Measurements from ENCODE around the gene KRT73.
A peak's percentile ranks its signal among the peaks of the same experiment; 100 is the strongest.
"Not testable (repeated sequence)": the region's sequence is repeated elsewhere in the genome, so short reads cannot be mapped to it uniquely, and the experiment has no call there.

The KRT73 gene

DNA sequence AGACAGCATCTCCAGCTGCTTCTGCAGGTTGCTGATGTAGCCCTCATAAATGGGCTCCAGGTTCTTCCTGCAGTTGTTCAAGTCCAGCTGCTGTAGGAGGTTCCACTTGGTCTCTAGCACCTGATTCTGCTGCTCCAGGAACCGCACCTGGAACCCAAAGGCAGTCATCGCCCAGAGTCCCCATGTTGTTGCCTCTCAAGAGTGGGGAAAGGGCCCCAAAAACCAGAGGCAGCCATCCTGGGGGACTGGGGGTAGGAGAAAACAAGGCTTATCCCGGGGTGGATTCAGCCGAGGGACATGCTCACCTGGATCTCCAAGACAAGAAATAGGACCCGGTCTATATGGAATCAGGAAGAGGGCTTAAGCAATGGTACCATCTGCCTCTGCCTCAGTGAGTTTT, 19.4 kb downstream of the KRT73 start:
- DNase-seq, result no peak

DNA sequence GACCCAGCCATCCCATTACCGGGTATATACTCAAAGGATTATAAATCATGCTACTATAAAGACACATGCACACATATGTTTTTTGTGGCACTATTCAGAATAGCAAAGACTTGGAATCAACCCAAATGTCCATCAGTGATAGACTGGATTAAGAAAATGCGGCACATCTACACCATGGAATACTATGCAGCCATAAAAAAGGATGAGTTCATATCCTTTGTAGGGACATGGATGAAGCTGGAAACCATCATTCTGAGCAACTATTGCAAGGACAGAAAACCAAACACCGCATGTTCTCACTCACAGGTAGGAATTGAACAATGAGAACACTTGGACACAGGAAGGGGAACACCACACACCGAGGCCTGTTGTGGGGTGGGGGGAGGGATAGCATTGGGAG, 24.1 kb downstream of the KRT73 start:
- DNase-seq, result not testable (repeated sequence)

DNA sequence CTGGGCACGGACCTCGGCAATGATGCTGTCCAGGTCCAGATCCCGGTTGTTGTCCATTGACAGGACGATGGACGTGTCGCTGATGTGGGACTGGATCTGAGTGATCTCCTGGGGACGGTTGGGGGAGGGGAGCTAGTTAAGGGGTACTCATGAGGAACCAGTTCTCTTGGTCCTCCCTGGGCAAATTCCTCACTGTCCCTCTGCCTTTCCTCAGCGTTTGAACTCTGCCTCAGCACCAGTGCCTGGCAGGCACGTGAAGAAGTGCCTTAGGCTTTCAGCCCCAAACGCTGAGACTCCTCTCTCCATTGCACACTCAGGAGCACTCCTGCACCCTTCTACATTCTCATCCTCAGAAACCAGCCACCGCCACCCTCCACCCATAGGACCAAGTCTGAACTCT, 26.8 kb downstream of the KRT73 start:
- no peak for DNase-seq

DNA sequence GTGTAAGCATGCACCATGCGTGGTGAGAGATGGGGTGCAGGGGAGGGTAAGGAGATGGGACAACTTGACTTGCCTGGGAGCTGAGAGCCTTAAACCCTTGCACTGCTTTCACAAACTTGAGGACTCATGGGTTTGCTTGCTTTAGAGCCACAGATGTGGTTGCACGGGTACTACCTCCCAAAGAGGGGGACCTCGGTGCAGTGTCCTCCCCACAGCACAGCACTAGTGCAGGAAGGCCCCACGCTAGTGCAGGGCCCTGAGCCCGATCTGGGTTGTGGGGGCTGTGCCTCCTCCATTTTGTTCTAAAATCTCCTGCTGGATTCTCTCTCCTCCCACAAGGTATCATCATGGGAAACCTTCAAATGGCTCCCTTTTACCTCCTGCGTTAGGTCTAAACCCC, 28.3 kb downstream of the KRT73 start:
- DNase-seq, result no peak

DNA sequence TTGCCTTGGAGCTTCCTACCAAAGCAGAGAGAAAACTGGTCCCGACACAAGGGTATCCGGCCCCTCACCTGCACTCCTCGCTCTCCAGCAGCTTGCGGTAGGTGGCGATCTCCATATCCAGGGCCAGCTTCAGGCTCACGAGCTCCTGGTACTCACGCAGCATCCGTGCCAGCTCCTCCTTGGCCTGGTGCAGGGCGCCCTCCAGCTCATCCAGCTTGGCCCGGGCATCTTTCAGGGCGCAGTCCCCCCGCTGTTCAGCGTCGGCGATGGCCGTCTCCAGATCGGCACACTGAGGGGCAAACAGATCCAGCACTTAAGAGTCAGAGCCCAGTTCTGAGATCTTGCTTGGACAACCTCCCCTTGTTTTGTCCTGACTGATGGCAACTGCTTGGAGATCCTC, 30.8 kb downstream of the KRT73 start:
- no peak for DNase-seq

DNA sequence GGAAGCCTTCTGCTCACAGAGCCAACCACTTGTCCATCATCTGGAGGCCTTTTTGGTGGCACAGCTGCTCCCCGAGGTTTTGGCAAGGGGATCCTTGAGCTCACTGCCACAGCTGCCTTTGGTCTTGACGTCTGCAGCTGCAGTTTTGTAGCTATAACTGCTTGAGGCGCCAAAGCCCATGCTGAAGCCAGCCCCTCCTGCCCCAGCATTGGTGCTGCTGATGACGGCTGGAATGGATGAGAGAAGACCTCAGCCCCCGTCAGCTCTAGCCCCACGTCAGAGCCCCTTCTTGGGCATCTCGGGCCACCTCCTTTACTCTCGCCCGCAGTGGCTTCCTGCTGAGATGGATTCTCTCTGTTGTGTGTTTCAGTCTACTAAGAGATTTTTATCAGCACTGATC, 32.4 kb downstream of the KRT73 start:
- DNase-seq, result no peak

DNA sequence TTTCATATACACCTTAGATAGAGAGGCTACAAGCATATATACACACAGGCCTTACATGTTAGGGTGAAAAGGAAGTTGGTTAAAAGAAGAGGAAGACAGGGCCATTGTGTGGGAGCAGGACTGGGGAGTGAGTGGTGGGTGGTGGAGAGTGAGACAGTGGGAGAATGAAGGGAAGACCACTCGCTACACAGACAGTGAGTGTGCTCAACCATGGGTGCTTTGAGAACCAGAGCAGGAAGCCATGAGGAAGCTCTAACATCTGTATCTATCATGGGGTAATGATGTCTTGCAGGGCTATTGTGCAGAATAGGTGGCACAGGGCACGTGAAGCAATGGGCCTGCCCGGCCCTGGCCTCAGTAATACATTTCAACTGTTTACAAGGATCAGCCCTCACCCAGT, 33.3 kb downstream of the KRT73 start:
- no peak for DNase-seq

DNA sequence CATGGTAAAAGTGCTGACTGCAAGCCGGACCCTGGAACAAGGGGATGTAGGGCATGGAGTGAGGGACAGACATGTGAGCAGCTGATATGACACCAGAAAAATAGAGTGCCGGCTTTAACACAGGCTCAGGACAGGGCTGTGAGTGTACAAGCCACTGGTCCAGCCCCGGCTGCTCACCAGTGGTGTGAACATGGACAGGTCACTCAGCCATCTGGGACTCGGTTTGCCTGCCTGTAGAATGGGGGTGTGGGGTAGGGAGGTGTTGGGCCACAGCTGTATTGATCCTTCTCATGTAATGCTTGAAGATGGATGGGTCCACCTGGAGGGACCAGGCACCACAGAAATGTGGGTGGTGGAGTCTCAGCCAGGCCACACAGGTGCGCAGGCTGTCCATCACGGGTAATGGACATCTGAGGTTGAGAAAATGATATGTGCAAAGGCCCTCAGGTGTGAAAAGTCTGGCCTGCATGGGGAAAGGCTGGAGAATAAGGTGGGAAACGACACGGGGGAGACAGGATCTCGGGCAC, 34.1 kb downstream of the KRT73 start:
- DNase-seq, result no peak

DNA sequence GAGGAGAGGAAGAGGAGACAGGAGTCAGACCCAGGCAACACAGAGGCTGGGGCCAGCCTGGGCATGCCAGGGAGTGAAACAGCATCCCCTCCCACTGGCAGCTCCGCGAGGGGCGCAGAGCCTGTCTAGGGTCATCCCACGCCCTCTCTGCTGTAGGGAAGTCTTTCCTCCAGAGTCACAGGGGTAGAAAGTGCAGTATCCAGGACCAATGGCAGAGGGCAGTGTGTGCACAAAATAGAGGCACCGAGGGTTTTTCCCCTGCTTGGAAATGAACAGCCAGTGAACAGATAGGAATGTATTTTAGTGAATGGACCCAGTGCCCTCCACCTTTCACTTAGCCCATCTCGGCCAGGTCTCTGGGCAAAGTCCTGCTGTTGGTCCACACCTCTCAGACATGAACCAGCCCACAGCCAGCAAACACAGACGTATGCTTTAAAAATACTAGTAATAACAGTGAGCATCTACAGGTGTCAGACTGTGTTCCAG, 35.3 kb downstream of the KRT73 start:
- DNase-seq, result peak; percentile 55

DNA sequence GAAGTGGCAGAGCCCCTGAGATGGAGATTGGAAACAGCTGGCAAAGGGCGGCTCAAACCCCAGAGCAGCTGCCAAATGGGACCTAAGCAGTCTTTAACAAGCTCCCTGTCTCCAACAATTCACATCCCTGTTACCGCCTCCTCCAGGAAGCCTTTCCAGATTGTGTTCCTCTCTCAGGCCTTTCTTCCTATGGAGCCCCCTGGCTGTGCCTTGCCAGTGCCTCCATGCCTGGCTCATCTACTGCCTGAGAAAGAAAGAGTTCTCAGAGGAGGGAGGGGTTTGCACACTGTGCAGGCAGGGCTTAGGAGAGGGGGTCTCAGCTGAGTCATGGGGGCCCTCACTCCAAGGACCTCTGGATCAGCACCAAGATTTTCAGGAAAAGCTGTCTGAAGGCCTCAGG, 35.9 kb downstream of the KRT73 start:
- no peak for DNase-seq

DNA sequence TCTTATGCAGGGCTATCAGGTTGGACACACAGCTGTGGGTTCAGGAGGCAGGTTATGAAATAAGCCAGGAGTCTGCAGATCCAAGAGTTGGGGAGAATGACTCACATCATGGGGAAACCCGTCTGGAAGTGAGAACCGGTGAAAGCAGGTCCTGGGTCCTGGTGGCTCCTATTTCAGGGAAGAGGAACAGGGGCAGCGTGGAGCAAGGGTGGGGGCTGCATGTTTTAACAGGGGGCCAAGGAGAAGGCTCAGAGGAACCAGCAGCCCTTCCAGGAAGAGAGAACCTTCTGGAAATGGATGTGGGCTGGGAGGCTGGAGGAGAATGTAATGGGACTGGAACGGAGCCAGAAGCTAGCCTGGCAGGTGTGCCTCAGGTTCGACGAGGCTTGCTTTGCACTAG, 36.9 kb downstream of the KRT73 start:
- no peak for DNase-seq

DNA sequence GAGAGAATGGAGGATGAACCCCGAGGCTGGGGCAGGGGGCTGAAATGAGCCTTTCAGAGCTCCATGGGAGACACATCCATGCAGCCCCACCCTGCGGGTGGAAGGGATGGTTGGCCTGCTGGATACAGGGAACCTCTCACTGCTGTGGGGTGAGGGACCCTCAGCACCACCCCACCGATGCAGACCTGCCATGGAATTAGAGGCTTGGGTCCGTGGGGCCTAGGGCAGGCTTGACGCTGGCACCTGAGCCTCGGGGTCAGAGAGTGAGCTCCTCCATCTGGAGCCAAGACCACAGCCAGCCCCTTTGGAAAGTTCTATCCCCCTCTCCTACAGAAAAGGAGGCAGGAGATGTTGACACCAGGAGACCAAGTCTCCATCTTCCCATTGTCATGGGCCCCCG, 37.3 kb downstream of the KRT73 start:
- no peak for DNase-seq

DNA sequence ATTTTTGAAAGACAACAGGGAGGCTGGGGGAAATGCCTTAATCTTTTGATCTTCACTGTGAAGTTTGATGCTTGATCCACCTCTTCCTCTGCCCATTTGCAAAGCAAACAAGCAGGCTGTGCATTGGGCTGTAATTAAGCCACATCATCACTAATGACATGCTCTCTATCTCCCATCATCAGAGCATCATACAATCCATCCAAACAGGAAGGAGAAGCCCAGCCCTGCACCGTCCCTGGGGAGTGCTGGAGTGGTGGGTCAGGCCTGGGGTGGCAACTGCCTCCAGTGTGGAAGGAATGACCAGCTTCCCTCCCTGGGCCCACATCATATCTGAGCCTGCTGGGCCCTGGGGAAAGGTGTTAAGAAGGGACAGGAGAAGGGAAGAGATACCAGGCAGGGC, 37.9 kb downstream of the KRT73 start:
- DNase-seq, result no peak

DNA sequence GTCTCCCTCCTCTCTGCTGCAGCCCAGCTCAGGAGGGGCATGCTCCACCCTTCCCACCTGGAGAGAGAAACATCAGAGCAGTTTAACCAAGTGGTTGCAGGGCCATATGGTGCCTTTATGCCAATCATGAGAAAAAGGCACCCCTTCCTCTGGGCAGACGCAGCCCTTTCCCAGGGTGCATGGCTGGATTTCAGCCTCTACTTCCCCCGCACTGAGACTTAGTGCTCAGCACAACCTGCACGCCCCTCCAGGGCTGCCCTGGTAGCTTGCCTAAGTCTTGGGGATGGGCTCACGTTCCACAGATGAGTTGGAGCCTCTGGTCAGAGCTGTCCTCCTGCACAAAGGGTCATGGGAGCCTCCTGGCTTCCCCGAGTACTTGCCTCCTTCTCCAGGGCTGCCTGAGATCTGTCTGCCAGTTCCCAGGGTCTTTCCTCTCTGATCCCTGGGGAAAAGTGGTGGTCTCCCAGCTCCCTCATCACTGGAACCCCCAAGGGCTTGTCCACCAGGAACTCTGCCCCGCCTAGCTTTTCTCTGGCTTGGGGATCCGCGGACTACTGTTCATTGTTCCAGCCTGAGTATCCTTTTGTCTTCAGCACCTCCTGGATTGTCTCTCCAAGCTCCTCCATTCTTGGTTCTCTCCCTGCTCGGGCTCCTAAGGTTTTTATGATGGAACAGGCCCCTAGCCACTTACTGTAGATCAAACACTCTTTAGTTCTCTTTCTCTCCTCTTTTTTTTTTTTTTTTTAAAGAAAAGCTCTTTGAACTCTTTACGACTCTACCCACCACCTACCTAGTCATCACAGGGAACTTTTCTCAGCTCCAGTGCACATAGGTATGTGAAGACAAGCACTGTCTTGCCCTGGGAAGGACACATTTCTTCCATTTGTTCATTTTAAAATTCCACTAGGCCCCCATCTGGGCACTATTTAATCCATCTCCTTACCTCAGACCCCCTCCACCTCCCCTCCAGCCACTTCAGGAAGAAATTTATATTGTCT, 38.6 kb downstream of the KRT73 start:
- no peak for DNase-seq

DNA sequence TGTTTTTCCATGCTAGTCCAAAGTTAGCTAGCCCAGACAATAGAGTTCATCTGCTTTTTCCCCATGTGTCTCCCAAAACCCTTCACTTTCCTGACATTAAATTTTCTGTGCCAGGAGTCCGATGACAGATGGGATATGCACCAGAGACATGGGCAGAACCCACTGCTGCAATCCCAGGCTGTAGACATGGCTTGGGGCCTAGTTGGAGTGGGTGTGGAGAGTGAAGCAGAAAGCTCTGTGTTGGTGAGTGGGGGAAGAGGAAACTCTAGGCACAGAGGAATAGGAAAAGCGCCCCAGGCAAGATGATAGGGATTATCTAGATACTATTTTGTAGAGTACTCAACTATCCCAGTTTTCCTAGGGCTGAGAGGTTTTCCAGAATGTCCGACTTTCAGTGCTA, 39.9 kb downstream of the KRT73 start:
- DNase-seq, result no peak

DNA sequence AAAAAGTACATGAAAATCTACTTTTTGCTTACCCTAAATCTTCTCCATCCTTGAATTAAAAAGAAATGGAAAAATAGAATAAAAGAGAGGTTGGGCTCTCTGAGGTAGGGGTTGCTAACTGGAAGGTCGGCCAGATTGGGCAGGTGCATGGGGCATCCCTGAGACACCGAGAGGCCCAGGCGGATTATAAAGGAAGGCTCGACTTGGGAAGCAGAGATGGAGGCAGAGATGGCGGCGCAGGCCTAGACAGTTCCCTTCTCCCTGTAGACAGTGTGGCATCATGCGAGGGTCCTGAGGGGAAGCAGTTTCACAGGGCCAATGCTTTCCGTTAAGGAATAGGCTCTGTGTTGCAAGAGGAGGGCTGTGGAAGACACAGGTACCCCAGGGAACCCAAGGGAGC, 41.0 kb downstream of the KRT73 start:
- DNase-seq, result no peak

DNA sequence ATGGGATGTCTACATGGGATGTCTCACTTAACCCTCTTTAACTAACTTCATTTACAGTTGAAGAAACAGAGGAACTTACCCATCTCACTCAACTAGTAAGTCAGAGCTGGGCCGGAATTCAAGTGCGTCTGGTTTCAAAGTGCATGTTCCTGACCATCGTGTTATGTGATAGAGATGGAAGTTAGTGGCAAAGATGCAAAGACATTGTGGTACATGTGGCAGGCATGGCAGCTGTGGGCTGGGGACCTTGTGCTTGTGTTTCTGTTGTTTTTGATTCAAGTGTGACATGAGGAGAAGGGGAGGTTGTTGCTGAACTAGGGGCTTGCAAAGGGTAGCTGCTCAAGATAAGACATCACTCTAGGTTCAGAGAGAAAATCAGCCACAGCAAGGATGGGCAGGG, 42.4 kb downstream of the KRT73 start:
- no peak for DNase-seq

DNA sequence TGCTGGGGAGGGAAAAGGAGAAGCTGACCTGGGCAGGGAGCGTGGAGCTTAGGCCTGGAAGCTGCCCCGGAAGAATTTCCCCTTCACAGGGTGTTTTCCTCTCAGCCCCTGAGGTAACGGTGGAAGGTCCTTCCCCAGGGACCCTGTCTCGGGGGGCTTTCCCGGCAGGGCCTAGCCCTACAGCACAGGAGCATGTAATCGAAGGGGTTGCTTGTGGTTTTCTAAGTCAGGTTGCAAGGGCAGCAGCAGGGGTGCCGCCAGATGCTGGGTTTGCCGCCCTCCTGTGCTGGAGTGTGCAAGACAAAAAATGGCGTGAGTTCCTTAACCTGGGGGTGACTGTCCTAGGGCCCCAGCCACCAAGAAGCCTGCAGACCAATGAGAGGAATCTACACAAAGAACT, 43.1 kb downstream of the KRT73 start:
- no peak for DNase-seq

DNA sequence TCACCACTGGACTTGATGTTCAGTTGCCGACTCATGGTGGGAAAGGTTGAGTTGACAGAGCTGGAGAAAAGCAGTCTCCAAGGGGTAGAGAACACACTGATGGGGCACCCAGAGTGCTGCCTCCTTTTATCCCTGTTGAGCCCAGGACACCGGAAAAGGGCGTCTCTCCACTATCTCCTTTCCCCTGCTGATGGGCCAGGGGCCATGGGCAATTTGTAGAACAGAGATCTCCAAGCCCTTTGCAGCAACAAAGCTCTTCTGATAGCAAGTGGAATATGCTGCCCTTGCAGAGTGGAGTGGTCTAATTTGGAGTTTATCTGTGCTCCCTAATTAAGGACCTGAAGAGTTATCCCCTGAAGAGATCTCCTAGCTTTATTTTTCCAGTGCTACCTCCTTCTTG, 44.6 kb downstream of the KRT73 start, which contains the start of gene KRT74:
Gene KRT74 (minus strand): TSS at position 101 of the 400 bp plus-strand sequence. CDS start 66 bp downstream, at position 35.
- no peak for DNase-seq

DNA sequence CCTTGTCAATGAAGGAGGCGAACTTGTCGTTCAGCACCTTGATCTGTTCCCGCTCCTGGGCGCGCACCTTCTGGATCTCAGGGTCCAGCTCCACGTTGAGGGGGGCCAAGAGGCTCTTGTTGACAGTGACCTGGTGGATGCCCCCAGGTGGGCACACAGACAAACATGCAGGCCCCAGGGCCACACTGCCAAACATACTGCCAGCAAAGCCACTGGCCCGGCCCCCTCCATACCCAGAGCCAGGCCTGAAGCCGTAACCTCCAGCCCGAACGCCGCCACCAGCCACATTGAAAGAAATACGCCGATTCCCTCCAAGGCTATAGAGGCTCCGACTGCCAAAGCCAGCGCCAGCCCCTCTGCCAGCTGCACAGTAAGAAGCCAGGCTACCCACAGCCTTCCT, 45.1 kb downstream of the KRT73 start:
- DNase-seq, result no peak

DNA sequence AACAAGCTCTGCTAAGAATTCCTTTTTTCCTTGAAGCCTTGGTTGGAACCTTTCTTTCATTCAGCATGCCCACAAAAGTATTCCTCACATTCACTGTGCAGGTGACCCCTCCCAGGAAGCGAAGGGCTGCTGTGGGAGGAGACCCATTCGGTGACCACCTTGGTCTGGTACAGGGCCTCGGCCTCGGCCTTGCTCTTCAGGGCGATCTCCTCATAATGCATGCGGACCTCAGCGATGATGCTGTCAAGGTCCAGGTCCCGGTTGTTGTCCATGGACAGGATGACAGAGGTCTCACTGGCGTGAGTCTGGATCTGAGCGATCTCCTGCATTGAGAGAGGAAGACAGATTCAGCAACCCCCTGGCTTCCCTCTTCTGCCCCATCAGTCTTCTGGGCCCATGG, 47.8 kb downstream of the KRT73 start:
- DNase-seq, result no peak

DNA sequence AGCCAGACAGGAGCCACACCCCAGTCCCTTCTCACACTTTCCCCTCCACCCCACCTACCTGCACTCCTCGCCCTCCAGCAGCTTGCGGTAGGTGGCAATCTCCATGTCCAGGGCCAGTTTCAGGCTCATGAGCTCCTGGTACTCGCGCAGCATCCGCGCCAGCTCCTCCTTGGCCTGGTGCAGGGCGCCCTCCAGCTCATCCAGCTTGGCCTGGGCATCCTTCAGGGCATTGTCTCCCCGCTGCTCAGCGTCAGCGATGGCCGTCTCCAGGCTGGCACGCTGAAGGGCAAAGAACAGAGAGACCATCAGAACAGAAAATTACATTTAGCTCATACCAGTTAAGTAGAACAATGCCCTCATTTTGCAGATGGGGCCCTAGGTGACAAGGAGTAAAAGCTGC, 50.2 kb downstream of the KRT73 start:
- DNase-seq, result no peak

DNA sequence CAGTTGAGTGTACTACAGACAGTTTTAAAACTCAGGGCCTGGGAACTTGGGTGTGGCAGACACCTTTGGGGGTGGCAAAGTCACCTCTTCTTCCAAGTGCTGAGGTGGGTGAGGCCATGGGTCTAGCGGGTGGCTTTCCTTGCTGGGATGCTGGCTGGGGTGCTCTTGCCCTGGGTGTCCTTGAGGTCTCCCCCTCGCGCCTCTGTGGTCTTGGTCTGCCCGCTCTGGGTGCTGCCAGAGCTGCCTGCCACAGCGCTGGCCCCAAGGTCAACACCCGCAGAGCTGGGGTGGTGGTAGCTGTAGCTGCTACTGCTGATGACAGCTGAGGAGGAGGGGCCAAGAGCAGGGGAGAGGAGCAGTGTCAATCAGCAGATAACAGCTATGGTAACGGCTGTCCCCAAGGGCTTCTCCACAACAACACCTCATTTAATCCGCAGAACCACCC, 51.5 kb downstream of the KRT73 start:
- no peak for DNase-seq

DNA sequence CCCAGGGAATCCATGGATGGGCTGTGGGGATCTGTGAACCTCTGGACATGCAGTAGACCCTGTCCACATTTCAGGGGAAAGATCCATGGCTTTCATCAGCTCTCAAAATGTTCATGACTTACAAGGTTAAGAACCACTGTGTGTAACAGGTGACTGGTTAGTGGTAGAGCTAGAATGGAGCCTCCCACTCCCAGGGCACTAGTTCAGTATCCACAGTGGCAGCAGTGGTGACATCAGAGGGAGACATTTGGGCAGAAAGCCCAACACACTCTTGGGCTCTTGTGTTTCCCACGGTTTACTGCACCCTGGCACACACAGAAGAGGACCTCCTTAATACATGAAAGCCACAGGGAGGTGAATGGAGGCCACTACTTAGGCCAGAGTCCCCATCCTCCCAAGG, 53.8 kb downstream of the KRT73 start:
- no peak for DNase-seq
